HG03575 (cell line): ENCODE data around the gene TLL1.

Experiments used
- ATAC-seq: cut with Tn5 transposase; IDR thresholded peaks from one replicate; pipeline ENCODE4 v1.9.1; 2021; ENCODE audit not compliant: unreplicated experiment, insufficient number of reproducible peaks, low FRiP score; ENCODE audit errors: extremely low read depth

Gene TLL1

GRCh38 chr4:165875446-165875845 is 2.4 kb downstream of the TLL1 start:
- no peak for ATAC-seq

- no peak for ATAC-seq
Measured at GRCh38 chr4:165877286-165877685, 4.2 kb downstream of the TLL1 start.

- no peak for ATAC-seq
Measured at GRCh38 chr4:165879641-165880040, 6.6 kb downstream of the TLL1 start.

GRCh38 chr4:165894159-165894558 is 21.1 kb downstream of the TLL1 start:
- no peak for ATAC-seq

GRCh38 chr4:165905405-165906027 is 32.5 kb downstream of the TLL1 start:
- ATAC-seq: no peak

- no peak for ATAC-seq
Measured at GRCh38 chr4:165906272-165906671, 33.2 kb downstream of the TLL1 start.

- ATAC-seq: no peak
Measured at GRCh38 chr4:165909947-165910346, 36.9 kb downstream of the TLL1 start.

- no peak for ATAC-seq
Measured at GRCh38 chr4:165915215-165915614, 42.2 kb downstream of the TLL1 start.

GRCh38 chr4:165921546-165921945 is 48.5 kb downstream of the TLL1 start:
- no peak for ATAC-seq

GRCh38 chr4:165922747-165923146 is 49.7 kb downstream of the TLL1 start:
- ATAC-seq: no peak

- ATAC-seq: no peak
Measured at GRCh38 chr4:165926307-165926706, 53.3 kb downstream of the TLL1 start.

- no peak for ATAC-seq
Measured at GRCh38 chr4:165927366-165927765, 54.3 kb downstream of the TLL1 start.

- no peak for ATAC-seq
Measured at GRCh38 chr4:165927815-165928214, 54.8 kb downstream of the TLL1 start.

GRCh38 chr4:165928601-165929000 is 55.6 kb downstream of the TLL1 start:
- no peak for ATAC-seq

- ATAC-seq: no peak
Measured at GRCh38 chr4:165929662-165930061, 56.6 kb downstream of the TLL1 start.

GRCh38 chr4:165931741-165932140 is 58.7 kb downstream of the TLL1 start:
- ATAC-seq: no peak

GRCh38 chr4:165944900-165945299 is 71.9 kb downstream of the TLL1 start:
- ATAC-seq: no peak

- ATAC-seq: no peak
Measured at GRCh38 chr4:165945991-165946390, 73.0 kb downstream of the TLL1 start.

- ATAC-seq: no peak
Measured at GRCh38 chr4:165947019-165947418, 74.0 kb downstream of the TLL1 start.

- ATAC-seq: no peak
Measured at GRCh38 chr4:165953181-165953580, 80.1 kb downstream of the TLL1 start.

- no peak for ATAC-seq
Measured at GRCh38 chr4:165963621-165964020, 90.6 kb downstream of the TLL1 start.
